Superior temporal gyrus (tissue), 1 donor: Measurements from ENCODE around the gene CDH19.

Experiments
- DNase-seq: peaks from one replicate; pipeline ENCODE4 v3.0.0-alpha.2; 2016; ENCODE audit errors: extremely low spot score

The CDH19 gene

GRCh38 chr18:66603941-66604627 is at the start of gene CDH19:
TSS of gene CDH19 (minus strand) at chr18:66604090. CDS start at chr18:66572204, 31,886 bp downstream.
- peak; percentile 94 for DNase-seq

GRCh38 chr18:66647671-66648070 is 43.8 kb upstream of the CDH19 start:
- no peak for DNase-seq

GRCh38 chr18:66646609-66647008 is 42.7 kb upstream of the CDH19 start:
- no peak for DNase-seq

GRCh38 chr18:66645983-66646382 is 42.1 kb upstream of the CDH19 start:
- no peak for DNase-seq

GRCh38 chr18:66641056-66641455 is 37.2 kb upstream of the CDH19 start:
- no peak for DNase-seq

- DNase-seq = no peak
Measured at GRCh38 chr18:66640431-66640830, 36.5 kb upstream of the CDH19 start.

- DNase-seq = no peak
Measured at GRCh38 chr18:66638856-66639629, 35.2 kb upstream of the CDH19 start.

GRCh38 chr18:66635342-66635741 is 31.5 kb upstream of the CDH19 start:
- no peak for DNase-seq

GRCh38 chr18:66632756-66633155 is 28.9 kb upstream of the CDH19 start:
- no peak for DNase-seq

- DNase-seq = no peak
Measured at GRCh38 chr18:66630831-66631230, 26.9 kb upstream of the CDH19 start.

- DNase-seq = no peak
Measured at GRCh38 chr18:66623821-66624220, 19.9 kb upstream of the CDH19 start.

- DNase-seq = no peak
Measured at GRCh38 chr18:66621816-66622576, 18.1 kb upstream of the CDH19 start.

- DNase-seq = peak; percentile 67
Measured at GRCh38 chr18:66616523-66616983, 12.7 kb upstream of the CDH19 start.

GRCh38 chr18:66615176-66615575 is 11.3 kb upstream of the CDH19 start:
- no peak for DNase-seq

- DNase-seq = no peak
Measured at GRCh38 chr18:66607632-66608031, 3.7 kb upstream of the CDH19 start.

GRCh38 chr18:66601649-66602048 is 2.2 kb downstream of the CDH19 start:
- peak; percentile 61 for DNase-seq

- no peak for DNase-seq
Measured at GRCh38 chr18:66599190-66599589, 4.7 kb downstream of the CDH19 start.

- no peak for DNase-seq
Measured at GRCh38 chr18:66587430-66587829, 16.5 kb downstream of the CDH19 start.

- no peak for DNase-seq
Measured at GRCh38 chr18:66582211-66582610, 21.7 kb downstream of the CDH19 start.

- peak; percentile 59 for DNase-seq
Measured at GRCh38 chr18:66575263-66575662, 28.6 kb downstream of the CDH19 start.

GRCh38 chr18:66571845-66572244 is 32.0 kb downstream of the CDH19 start:
- peak; percentile 77 for DNase-seq

GRCh38 chr18:66566616-66567015 is 37.3 kb downstream of the CDH19 start:
- DNase-seq = no peak
